A549 (cell line): Measurements from ENCODE around the gene GABRA5. TPM values are rescaled to one million over a fixed set of nuclear protein-coding genes. Genes with fewer than 3 reads are reported as not detected.

Source experiments
- ATAC-seq, 2 experiments: fragments of 200-7000 bp in 1 of 2; fragments of >200 bp in 1 of 2; cut with Nextera tagmentation in 1 of 2; cut with Tn5 transposase in 1 of 2; 3 replicates each; pipeline versions ENCODE4 v1.8.0 to v1.9.1; 2018 to 2020; ENCODE audit warnings: mild to moderate bottlenecking in 1 of 2, moderate library complexity in 1 of 2
- CTCF ChIA-PET: fragments of 300-600 bp; sonication (Branson Sonifier 250); formaldehyde crosslinking; extraction: SDS; loops from one replicate; lab custom pipeline; 2021; ENCODE audit warnings: antibody characterized with exemption, inconsistent platforms; lab: Yijun Ruan, JAX
- POLR2A ChIA-PET: fragments of 350-600 bp; formaldehyde crosslinking; extraction: SDS; loops from one replicate; lab custom pipeline; 2021; ENCODE audit warnings: antibody characterized with exemption, inconsistent platforms; lab: Yijun Ruan, JAX
- DNase-seq, 2 experiments: peaks; one replicate each; pipeline versions ENCODE4 v3.0.0 to v3.0.0-alpha.2; 2011 to 2016; ENCODE audit warnings: low read depth in 1 of 2, low spot score in 1 of 2
- FAIRE-seq: peaks from 2 replicates; lab custom pipeline; 2011; peaks lifted over from hg19 to GRCh38; lab: Jason Lieb, UNC
- H3K27ac ChIP-seq, 2 experiments: fragments of >200 bp; sonication (Bioruptor Twin); formaldehyde crosslinking; 3 replicates each; pipeline ENCODE4 v1.5.1; 2016 to 2017
- H3K4me1 ChIP-seq: fragments of >200 bp; sonication (Bioruptor Twin); formaldehyde crosslinking; 3 replicates; pipeline ENCODE4 v1.6.1; 2016
- H3K4me2 ChIP-seq: fragments of >200 bp; sonication (Bioruptor Twin); formaldehyde crosslinking; 3 replicates; pipeline ENCODE4 v1.6.1; 2016
- H3K4me3 ChIP-seq: fragments of >200 bp; sonication (Bioruptor Twin); formaldehyde crosslinking; 3 replicates; pipeline ENCODE4 v1.5.1; 2016
- H3K9me3 ChIP-seq: fragments of >200 bp; sonication (Bioruptor Twin); formaldehyde crosslinking; 3 replicates; pipeline ENCODE4 v1.6.1; 2016
- ATOH8 ChIP-seq: fragments of 250-450 bp; sonication (Bioruptor Pico); IDR thresholded peaks from 2 replicates; pipeline ENCODE4 v1.5.0; 2020; ENCODE audit warnings: low read depth, mild to moderate bottlenecking, moderate library complexity
- CBX8 ChIP-seq: fragments of 200-600 bp; sonication (generic); IDR thresholded peaks from 2 replicates; pipeline ENCODE4 v1.6.1; 2016
- CEBPB ChIP-seq, 2 experiments: fragments of >200 bp in 1 of 2; sonication (Bioruptor Twin) in 1 of 2; formaldehyde crosslinking in 1 of 2; IDR thresholded peaks; 2 replicates each; pipeline ENCODE4 v1.6.1; 2012 to 2016
- CTCF ChIP-seq: fragments of >200 bp; sonication (Bioruptor Twin); formaldehyde crosslinking; IDR thresholded peaks from 3 replicates; pipeline ENCODE4 v1.5.1; 2016
- FOSB ChIP-seq: fragments of 250-450 bp; sonication (Bioruptor Pico); IDR thresholded peaks from 2 replicates; pipeline ENCODE4 v1.5.0; 2020; ENCODE audit warnings: mild to moderate bottlenecking, moderate library complexity
- GATA3 ChIP-seq: IDR thresholded peaks from 2 replicates; pipeline ENCODE4 v1.6.1; 2012; ENCODE audit warnings: borderline replicate concordance
- HEYL ChIP-seq: fragments of 250-450 bp; sonication (Bioruptor Pico); IDR thresholded peaks from 2 replicates; pipeline ENCODE4 v1.8.0; 2021; ENCODE audit warnings: mild to moderate bottlenecking, moderate library complexity
- HOXA7 ChIP-seq: fragments of 250-450 bp; sonication (Bioruptor Pico); IDR thresholded peaks from 2 replicates; pipeline ENCODE4 v1.5.0; 2020; ENCODE audit warnings: mild to moderate bottlenecking, moderate library complexity
- JUN ChIP-seq, 2 experiments: fragments of >200 bp; sonication (Bioruptor Twin); formaldehyde crosslinking; IDR thresholded peaks; 2 replicates in 1 of 2; 3 replicates in 1 of 2; pipeline ENCODE4 v1.6.1; 2016 to 2017
- MAZ ChIP-seq: fragments of 150-350 bp; IDR thresholded peaks from 2 replicates; pipeline ENCODE4 v1.6.1; 2014; ENCODE audit warnings: antibody characterized with exemption, low read depth, low read length, borderline replicate concordance
- NPAS2 ChIP-seq: fragments of 250-450 bp; sonication (Bioruptor Pico); IDR thresholded peaks from 2 replicates; pipeline ENCODE4 v1.8.0; 2022; ENCODE audit warnings: mild to moderate bottlenecking, moderate library complexity, borderline replicate concordance
- POLR2AphosphoS2 ChIP-seq: conservative IDR thresholded peaks from 2 replicates; pipeline ENCODE4 v1.6.1; 2012; ENCODE audit warnings: low read length, improper control_type of control experiment, inconsistent platforms
- RAD21 ChIP-seq, 2 experiments: fragments of >200 bp in 1 of 2; sonication (Bioruptor Twin) in 1 of 2; formaldehyde crosslinking in 1 of 2; IDR thresholded peaks in 1 of 2; conservative IDR thresholded peaks in 1 of 2; 2 replicates in 1 of 2; 3 replicates in 1 of 2; pipeline ENCODE4 v1.6.1; 2012 to 2018; ENCODE audit warnings: inconsistent platforms in 1 of 2
- RCOR1 ChIP-seq: fragments of 150-350 bp; IDR thresholded peaks from 2 replicates; pipeline ENCODE4 v1.6.1; 2014; ENCODE audit warnings: antibody characterized with exemption, low read length, low read depth
- REST ChIP-seq: fragments of 200-600 bp; sonication (generic); IDR thresholded peaks from 2 replicates; pipeline ENCODE4 v1.6.1; 2016; ENCODE audit warnings: antibody characterized with exemption, mild to moderate bottlenecking, moderate library complexity
- TFCP2L1 ChIP-seq: fragments of 250-450 bp; sonication (Bioruptor Pico); IDR thresholded peaks from 2 replicates; pipeline ENCODE4 v1.5.0; 2021; ENCODE audit warnings: mild to moderate bottlenecking
- TP53 ChIP-seq: fragments of 250-450 bp; sonication (Bioruptor Pico); IDR thresholded peaks from 2 replicates; pipeline ENCODE4 v1.5.0; 2021; ENCODE audit warnings: mild to moderate bottlenecking, moderate library complexity
- ZC3H11A ChIP-seq: fragments of 450-650 bp; IDR thresholded peaks from 2 replicates; pipeline ENCODE4 v1.6.1; 2014; ENCODE audit warnings: antibody characterized with exemption, mild to moderate bottlenecking
- ZNF302 ChIP-seq: fragments of 250-450 bp; sonication (Bioruptor Pico); IDR thresholded peaks from 2 replicates; pipeline ENCODE4 v1.9.0; 2021; ENCODE audit warnings: inconsistent platforms, mild to moderate bottlenecking, moderate library complexity
- WGBS: methylation state at CpG from one replicate; pipeline ENCODE4 v1.1.6; 2017; ENCODE audit errors: missing lambda C conversion rate; 5-methylcytosine and 5-hydroxymethylcytosine counted together
- polyA plus RNA-seq, 4 experiments: library from polyadenylated mRNA; depleted of rRNA in 3 of 4; stranded (reverse); fragments of >200 nt; fragmentation: RNase III in 1 of 4; extraction: RNeasy Plus Mini Kit Qiagen cat#74134 plus additional on column Dnase treatment in 1 of 4; gene quantifications; 2 replicates in 3 of 4; 3 replicates in 1 of 4; pipeline ENCODE4 v1.2.3, GENCODE V29; 2011 to 2017
- TF ChIP-seq, protein P1 (sequence below): IDR thresholded peaks from 2 replicates; pipeline ENCODE4 v1.6.1; 2012; ENCODE audit warnings: low read depth, borderline replicate concordance
- TF ChIP-seq, protein P2 (sequence below): IDR thresholded peaks from 2 replicates; pipeline ENCODE4 v1.6.1; 2012

GABRA5 gene
- polyA plus RNA-seq, 2 of the 4 experiments (the other 2 are of a cell fraction): 89.1 to 91.7 TPM

DNA sequence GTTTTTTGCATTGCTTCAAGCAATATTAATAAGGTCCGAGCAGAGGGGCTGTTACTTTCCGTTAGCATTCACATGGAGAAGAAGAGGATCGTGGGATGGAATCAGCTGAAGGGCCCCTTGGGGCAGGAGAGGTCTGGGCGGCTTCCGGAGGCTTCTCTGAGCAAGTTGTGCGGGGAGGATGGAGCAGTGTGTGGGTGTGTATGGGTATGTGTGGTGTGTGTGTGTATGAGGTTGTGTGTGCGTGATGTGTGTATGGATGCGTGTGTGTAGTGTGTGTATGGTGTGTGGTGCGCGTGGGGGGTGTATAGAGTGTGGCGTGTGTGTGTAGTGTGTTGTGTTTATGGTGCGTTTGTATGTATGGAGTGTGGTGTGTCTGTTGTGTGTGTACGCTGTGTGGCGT, 25.8 kb downstream of the GABRA5 start:
- FAIRE-seq (no peak), ATAC-seq (no peak)
- CTCF ChIA-PET: no interaction called here
- Histone ChIP-seq H3K4me2 (no peak overlapping the region), H3K27ac (no peak overlapping the region)
- 83% methylated on average over 14 of the region's 14 CpGs for WGBS
- TF ChIP-seq ATOH8 (CRISPR knock-in tag) (no peak), CTCF (no peak), POLR2AphosphoS2 (no peak), CEBPB (IDR thresholded peaks at IDR 0.05) (no peak), ZNF302 (CRISPR knock-in tag) (no peak), HEYL (CRISPR knock-in tag) (no peak), MAZ (no peak), CBX8 (no peak)
- TF ChIP-seq, all 56 proteins: peak for 0
- Histone ChIP-seq H3K4me3 (no peak overlapping the region), H3K9me3 (no peaks in the 10 kb centered on the region), H3K4me1 (peaks cover 15% of the 10 kb centered on the region)
- POLR2A ChIA-PET: no interaction called here
- DNase-seq: no peak

DNA sequence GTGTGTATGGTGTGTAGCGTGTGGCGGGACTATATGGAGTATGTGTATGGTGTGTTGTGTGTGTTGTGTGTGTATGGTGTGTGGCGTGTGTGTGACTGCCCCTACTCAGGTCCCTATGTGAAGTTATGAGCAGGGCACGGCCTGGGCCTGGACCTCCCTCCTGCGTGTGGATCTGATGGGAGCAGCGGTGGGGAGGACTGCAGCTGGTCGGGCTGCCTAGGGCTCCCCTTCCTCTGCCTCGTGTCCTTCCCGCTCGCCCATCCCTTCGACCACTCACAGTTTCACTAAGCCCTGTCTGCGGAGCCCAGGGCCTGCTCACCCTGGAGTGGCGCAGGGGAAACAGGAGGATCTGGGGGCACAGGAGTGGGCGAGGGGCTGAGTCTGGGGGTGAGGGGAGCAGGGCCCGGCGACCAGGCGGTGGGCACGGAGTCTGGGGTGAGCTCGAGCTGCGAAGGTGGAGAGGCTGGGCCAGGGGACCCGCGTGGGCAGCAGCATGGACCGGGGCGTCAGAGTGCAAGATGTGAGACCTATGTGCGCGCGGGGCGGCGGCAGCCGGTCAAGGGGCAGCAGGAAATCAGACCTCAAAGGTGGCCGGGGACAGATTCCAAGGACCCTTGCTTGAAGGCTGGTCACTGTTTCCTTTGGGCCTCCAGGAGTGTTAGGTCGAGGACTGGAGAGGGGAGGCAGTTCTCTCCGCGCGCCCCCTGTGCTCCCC, 26.6 kb downstream of the GABRA5 start:
- ChIA-PET POLR2A (no interaction called here), CTCF (no interaction called here)
- no peak overlapping the region for H3K4me3 ChIP-seq
- H3K4me2 ChIP-seq: no peak overlapping the region
- no peak overlapping the region for H3K27ac ChIP-seq
- TF ChIP-seq RAD21 (conservative IDR thresholded peaks at IDR 0.05 in 1 of 2, IDR thresholded peaks at IDR 0.05 in 1 of 2) (no peak), RCOR1 (no peak), JUN (IDR thresholded peaks at IDR 0.05) (no peak), CTCF (no peak), TFCP2L1 (CRISPR knock-in tag) (no peak), GATA3 (no peak)
- H3K9me3 ChIP-seq: peaks cover 4% of the 10 kb centered on the region; the same call in 1 of the 3 replicates
- H3K4me1 ChIP-seq: peaks cover 7% of the 10 kb centered on the region
- DNase-seq (no peak), ATAC-seq (peak; percentile 6 to 9; a peak in 2 of 6 replicates), FAIRE-seq (no peak)
- 89% methylated on average over 34 of the region's 35 CpGs for WGBS

- ChIA-PET CTCF (no interaction called here), POLR2A (no interaction called here)
- FAIRE-seq (no peak), DNase-seq (no peak), ATAC-seq (no peak; a peak in 1 of 6 replicates)
- peaks cover 7% of the 10 kb centered on the region; the same call in 2 of the 3 replicates for H3K9me3 ChIP-seq
- no peak overlapping the region for H3K4me3 ChIP-seq
- WGBS: 93% methylated on average over 26 of the region's 26 CpGs
- H3K27ac ChIP-seq: no peak overlapping the region
- H3K4me1 ChIP-seq: peaks cover under 1% of the 10 kb centered on the region; the same call in 2 of the 3 replicates
- H3K4me2 ChIP-seq: no peak overlapping the region
- no peak for TF ChIP-seq JUN (IDR thresholded peaks at IDR 0.05)
- no peak for TF ChIP-seq ATOH8 (CRISPR knock-in tag)
- TF ChIP-seq TFCP2L1 (CRISPR knock-in tag): no peak
- TF ChIP-seq REST: no peak
- TF ChIP-seq, protein P1, sequence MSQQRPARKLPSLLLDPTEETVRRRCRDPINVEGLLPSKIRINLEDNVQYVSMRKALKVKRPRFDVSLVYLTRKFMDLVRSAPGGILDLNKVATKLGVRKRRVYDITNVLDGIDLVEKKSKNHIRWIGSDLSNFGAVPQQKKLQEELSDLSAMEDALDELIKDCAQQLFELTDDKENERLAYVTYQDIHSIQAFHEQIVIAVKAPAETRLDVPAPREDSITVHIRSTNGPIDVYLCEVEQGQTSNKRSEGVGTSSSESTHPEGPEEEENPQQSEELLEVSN: no peak
- no peak for TF ChIP-seq FOSB (CRISPR knock-in tag)
- TF ChIP-seq TP53 (CRISPR knock-in tag): no peak
- TF ChIP-seq ZC3H11A: no peak
- TF ChIP-seq, protein P2, sequence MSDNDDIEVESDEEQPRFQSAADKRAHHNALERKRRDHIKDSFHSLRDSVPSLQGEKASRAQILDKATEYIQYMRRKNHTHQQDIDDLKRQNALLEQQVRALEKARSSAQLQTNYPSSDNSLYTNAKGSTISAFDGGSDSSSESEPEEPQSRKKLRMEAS: no peak
- TF ChIP-seq NPAS2 (CRISPR knock-in tag): no peak
- TF ChIP-seq HOXA7 (CRISPR knock-in tag): no peak
Measured at GRCh38 chr15:26894181-26894580, 27.3 kb downstream of the GABRA5 start.
